GM18507 (cell line): Measurements from ENCODE around the gene CDH24.

Experiments
- DNase-seq: peaks from one replicate; pipeline ENCODE4 v3.0.0; 2011; ENCODE audit warnings: low read depth; ENCODE audit not compliant: insufficient read length; ENCODE audit errors: extremely low spot score
- FAIRE-seq: peaks from 2 replicates; lab custom pipeline; 2011; peaks lifted over from hg19 to GRCh38; lab: Jason Lieb, UNC

CDH24 gene

GRCh38 chr14:23056956-23057756 is at the start of gene CDH24:
TSS of gene CDH24 (minus strand) at chr14:23057520. CDS start at chr14:23055733, 1,787 bp downstream.
- FAIRE-seq (peak; percentile 18), DNase-seq (peak; percentile 65)

DNA sequence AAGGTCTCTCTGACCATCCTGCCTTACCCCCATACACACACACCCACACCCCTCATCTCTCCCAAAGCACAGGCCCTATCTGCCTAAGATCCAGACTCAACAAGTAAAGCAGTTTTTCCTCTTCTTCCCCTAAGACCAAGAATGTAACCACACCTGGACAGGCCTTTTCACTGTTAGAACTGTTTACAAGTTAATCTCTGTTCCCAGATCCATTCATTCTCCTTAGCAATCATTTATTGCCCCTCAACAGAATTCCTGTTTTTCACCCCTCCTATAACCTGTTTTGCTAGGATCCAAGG is 49.4 kb upstream of the CDH24 start:
- FAIRE-seq: no peak

DNA sequence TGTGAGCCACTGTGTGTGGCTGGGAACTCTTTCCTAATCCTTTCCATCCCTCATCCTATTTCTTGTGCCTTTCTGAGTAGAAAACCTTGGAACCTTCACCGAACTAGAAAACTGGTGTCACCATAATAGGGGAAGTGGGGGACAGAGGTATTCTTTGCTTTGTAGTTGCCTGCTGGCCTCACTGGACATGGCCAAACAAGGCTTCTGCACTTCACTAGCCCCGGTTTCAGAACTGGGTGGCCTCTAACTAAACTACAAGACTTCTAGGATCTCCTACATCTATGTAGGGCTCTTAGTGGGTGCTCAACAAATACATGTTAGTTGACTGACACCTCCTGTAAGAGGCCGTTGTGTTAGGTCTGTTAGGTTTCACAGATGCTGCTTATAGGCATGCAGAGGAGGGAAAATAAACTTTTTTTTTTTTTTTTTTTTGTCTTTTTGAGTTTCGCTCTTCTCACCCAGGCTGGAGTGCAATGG is 48.1 kb upstream of the CDH24 start:
- FAIRE-seq: no peak

More for the DNA sequence above, 49.4 kb upstream of the CDH24 start:
- no peak for DNase-seq

GRCh38 chr14:23104591-23105347 is 47.4 kb upstream of the CDH24 start, which contains the start of gene CIROP:
TSS of gene CIROP (minus strand) at chr14:23104989. CDS start at chr14:23104920, 69 bp downstream.
- FAIRE-seq: no peak
- no peak for DNase-seq

More for the DNA sequence above, 48.1 kb upstream of the CDH24 start:
- no peak for DNase-seq

GRCh38 chr14:23104070-23104590 is 46.8 kb upstream of the CDH24 start:
- no peak for DNase-seq
- FAIRE-seq: no peak

DNA sequence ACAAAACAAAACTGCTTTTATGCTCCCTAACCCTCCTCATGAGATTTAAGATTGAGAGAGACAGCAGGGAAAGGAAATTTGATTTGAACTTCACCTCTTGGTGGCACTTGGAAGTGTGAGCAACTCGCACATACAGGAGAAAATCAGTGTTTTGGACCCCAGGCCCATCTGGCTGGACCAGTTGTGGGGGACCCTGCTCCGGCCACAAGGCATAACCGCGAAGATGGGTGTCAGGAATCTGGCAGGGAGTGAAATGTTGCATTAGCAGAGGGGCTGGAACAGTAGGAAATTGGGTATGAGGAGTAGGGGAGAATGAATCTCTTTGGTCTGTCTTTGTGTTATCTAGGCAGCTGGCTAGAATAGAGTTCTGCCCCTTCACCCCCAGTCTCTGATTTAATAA is 46.3 kb upstream of the CDH24 start:
- FAIRE-seq: no peak
- no peak for DNase-seq

GRCh38 chr14:23102801-23103200 is 45.5 kb upstream of the CDH24 start:
- no peak for DNase-seq
- no peak for FAIRE-seq

DNA sequence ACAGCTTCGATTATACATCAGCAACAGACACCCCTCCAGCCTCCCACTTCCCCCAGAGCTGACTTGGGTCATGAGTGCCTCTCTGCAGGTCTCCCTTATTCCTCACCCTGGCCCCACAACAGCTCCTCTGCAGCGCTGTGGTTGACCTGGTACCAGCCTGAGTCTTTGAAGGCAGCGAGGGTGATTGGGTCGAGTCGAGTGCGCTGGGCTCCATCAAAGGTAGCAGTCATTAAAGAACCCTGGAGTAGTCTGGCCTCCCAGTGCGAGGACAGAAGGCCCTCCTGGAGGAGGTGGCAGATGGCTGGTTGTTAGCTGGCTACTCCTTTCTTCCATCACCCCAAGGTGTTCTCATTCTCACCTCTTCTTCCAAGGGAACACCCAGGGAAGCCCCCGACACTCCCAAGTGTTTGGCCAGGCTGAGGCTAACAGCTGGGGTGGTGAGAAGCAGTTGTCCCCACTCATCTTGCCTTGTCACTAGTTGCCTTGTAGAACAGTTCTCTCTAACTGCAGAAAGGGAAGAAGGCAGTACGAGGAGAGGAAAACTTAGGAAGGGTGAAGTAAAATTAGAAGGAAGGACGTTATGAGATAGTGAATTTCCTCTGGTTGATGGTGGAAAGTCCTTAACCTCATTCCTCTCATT is 44.8 kb upstream of the CDH24 start:
- DNase-seq (no peak), FAIRE-seq (no peak)

DNA sequence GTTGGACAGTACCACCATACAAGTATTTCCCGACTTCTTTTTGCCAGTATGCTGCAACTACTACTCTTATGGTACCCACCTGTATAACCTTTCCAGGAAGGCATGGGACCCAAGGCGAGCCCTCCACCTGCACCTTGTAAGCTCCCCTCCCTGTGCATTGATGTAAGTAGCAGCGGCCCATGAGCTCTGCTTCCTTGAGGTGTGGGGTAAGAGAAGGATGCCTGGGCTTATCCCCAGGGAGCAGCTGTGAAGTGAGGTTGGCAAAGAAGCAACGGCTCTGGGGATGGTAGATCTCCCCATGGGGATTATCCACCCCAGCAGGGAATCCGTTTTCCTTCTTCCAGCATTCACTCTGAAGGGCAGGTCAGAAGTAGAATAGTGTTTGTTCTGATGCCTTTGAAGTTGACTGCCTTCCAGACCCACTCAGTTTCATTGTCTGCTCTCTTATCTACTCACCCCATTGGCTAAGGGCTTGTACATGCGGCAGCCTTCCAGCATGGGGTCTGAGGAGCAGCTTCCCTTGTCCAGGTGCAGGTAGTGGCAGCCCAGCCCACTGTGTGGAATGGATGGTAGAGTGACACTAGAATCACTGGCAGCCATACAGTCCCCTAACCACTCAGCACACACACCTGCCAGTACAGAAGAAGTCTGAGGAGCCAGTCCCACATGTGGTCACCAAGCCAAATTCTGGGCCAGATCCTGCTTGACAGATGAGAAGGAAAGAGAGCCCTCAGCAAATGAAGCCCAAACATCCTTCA is 44.1 kb upstream of the CDH24 start:
- DNase-seq: no peak
- FAIRE-seq: no peak

DNA sequence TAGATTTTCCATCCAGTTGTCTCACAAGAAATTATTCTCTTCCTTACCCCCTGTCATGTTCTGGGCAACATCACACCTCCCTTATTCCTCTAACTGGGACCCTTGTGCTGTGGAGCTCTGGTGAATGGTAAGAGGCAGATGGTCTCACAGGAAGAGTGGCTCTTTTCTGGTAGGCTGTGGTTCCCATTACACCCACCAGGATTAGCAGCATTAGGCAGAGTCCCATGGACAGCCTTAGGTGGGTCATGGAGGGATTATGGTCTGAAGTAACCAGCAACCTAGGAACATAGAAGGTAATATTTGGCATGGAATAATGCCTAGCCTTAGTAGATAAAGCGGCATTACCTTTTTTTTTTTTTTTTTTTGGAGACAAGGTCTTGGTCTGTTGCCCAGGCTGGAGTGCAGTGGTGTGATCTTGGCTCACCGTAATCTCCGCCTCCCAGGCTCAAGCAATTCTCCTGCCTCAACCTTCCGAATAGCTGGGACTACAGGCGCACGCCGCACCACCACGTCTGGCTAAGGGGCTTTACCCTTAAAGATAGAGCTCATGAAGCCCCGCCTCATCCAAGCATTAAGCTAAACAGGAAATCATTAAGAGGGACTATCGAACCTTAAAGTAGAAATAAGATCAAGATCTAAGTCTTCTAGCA is 42.0 kb upstream of the CDH24 start:
- FAIRE-seq: no peak
- DNase-seq: no peak

GRCh38 chr14:23097786-23098185 is 40.5 kb upstream of the CDH24 start:
- FAIRE-seq (no peak), DNase-seq (no peak)

DNA sequence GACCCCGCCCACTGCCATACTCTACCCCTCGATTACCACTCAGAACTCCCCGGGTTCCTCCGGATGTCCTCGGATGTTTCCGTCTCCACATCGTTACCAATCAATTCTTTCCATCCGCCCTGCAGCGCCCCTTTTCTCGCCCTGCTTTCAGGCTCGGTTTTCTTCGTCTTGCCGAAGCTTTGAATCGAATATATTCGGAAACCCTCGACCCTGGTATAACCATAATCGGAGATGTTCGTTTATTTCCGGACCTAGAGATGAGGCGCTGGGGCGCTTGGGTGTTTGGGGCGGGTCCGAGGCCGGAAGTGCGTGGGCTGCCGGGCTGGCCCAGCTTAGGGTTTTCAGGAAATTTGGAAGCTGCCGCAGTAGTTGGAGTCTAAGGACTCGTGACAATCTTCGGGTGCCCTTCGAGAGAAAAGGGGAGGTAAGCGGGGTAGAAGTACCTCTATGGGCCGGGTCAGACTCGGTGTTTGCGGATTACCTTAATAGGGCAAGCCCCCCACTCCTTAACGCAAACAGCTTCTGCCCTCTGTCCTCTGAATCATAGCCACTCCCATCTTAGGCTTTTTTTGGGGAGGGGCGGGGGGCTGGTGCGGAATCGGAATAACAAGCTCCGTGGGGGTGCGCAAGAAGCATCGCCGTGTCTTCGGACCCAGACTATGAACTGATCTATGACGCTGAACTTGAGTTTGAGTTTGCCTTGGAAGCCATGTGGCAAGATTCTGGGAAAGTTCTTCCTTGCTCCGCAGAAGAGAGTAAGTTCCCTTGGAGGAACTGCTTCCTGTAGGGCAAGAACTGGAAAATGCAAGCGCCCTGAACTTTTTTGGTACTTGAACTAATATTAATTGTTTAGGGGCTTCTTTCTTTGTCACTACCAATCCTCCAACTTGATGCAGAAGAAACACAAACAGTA is 38.1 kb upstream of the CDH24 start, which contains the start of gene C14orf119:
C14orf119 (plus strand) TSS at position 310 of the 913 bp plus-strand sequence. CDS start 2,154 bp downstream, outside the sequence.
- DNase-seq (peak; percentile 96), FAIRE-seq (peak; percentile 98)

GRCh38 chr14:23094666-23095195 is 37.4 kb upstream of the CDH24 start, which contains the start of gene ACIN1:
TSS of gene ACIN1 (minus strand) at chr14:23095136. CDS start at chr14:23095112, 24 bp downstream.
- FAIRE-seq (no peak), DNase-seq (peak; percentile 52)

DNA sequence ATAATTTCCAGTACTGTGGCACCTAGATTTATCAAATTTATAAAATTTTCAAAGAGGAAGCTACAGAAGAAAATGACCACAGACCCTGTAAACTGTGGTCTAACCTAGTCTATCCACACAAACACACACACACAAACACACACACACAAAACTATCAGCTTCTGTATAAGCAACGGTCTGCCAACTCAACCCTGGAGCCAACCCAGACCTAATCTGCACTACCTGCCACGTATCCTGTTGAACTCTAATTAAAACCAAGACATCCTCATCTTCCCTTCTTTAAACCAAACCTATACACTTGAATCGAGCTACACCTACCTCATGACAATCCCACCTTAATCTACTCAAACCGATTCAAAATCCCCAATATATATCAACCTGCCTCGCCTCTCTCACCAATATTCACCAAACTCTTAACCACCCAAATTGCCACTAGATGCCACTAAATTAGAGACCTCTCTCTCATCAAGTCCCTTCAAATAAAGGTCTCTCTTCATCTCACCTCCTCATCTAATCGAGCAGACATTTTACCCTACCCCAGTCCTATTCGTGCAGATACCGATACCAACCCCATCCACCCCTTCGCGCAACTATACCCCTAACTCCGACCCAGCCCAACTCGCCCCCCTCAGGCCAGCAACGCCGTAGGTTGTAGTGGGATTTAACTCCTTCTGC is 36.8 kb upstream of the CDH24 start:
- DNase-seq (no peak), FAIRE-seq (peak; percentile 81)

GRCh38 chr14:23093526-23093925 is 36.2 kb upstream of the CDH24 start:
- FAIRE-seq (no peak), DNase-seq (no peak)

DNA sequence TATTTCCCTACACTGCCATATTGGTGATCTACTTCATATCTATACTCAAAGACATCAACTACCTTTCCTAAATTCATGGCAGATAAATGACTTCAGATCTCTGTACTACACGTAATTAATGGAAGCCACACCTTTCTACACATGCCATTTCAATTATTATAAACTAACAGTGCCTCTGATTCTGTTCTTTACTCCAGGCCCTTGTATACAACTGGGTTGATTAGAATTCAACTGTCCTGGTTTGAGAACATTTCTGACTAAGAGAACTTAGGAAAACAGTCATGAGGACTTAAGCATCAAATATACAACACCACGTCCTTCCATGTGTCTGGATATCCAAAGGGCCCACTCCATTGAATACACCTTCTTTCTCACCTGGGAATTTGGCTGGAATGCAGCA is 35.8 kb upstream of the CDH24 start:
- DNase-seq (no peak), FAIRE-seq (no peak)
